HepG2 (cell line): ENCODE data around the gene SPINK9. TPM values are rescaled to one million over a fixed set of nuclear protein-coding genes. Genes with fewer than 3 reads are reported as not detected.

ENCODE experiments used
- ATAC-seq: fragments of 200-7000 bp; cut with Tn5 transposase; 3 replicates; pipeline ENCODE4 v1.9.1; 2020; ENCODE audit warnings: mild to moderate bottlenecking, moderate library complexity
- BruUV-seq: library from RNA; stranded (reverse); fragments of 400-500 nt; replicated peaks from 2 replicates; lab custom pipeline; 2021; lab: Mats Ljungman, UMichigan
- CTCF ChIA-PET: fragments of 300-600 bp; formaldehyde crosslinking; extraction: SDS; loops from one replicate; lab custom pipeline; 2021; ENCODE audit warnings: low total read pairs, inconsistent platforms, low intra/inter-chr PET ratio; lab: Yijun Ruan, JAX
- POLR2A ChIA-PET: fragments of 350-600 bp; sonication (Branson Sonifier 250); formaldehyde crosslinking; loops from one replicate; lab custom pipeline; 2020; ENCODE audit warnings: antibody characterized with exemption, inconsistent platforms; lab: Yijun Ruan, JAX
- DNase-seq: peaks from one replicate; pipeline ENCODE4 v3.0.0-alpha.2; 2015; ENCODE audit warnings: low spot score
- FAIRE-seq: peaks from 3 replicates; lab custom pipeline; 2011; peaks lifted over from hg19 to GRCh38; lab: Jason Lieb, UNC
- H2AFZ ChIP-seq: one replicate; pipeline ENCODE4 v1.6.1; 2011; ENCODE audit warnings: low read length, inconsistent platforms
- H3K27ac ChIP-seq: fragments of 300-600 bp; 3 replicates; pipeline ENCODE4 v1.8.0; 2011; ENCODE audit warnings: mixed run types, mild to moderate bottlenecking, mixed read lengths, low read length, inconsistent platforms; ENCODE audit not compliant: insufficient read depth; ENCODE audit errors: extremely low read length
- H3K27me3 ChIP-seq, 2 experiments: fragments of 200-600 bp in 1 of 2; 2 replicates in 1 of 2; 3 replicates in 1 of 2; pipeline versions ENCODE4 v1.6.0 to v1.8.0; 2011; ENCODE audit warnings: low read length in 2 of 2, mild to moderate bottlenecking in 2 of 2, moderate library complexity in 2 of 2, inconsistent platforms in 1 of 2; ENCODE audit not compliant: insufficient read depth in 2 of 2, control insufficient read depth in 1 of 2
- H3K36me3 ChIP-seq, 2 experiments: fragments of 200-600 bp in 1 of 2; replicated peaks in 1 of 2; 2 replicates in 1 of 2; 3 replicates in 1 of 2; pipeline versions ENCODE4 v1.5.1 to v1.8.0; 2011; ENCODE audit warnings: low read length in 2 of 2, inconsistent platforms in 1 of 2; ENCODE audit not compliant: insufficient read depth in 2 of 2, control insufficient read depth in 1 of 2
- H3K4me1 ChIP-seq: 2 replicates; pipeline ENCODE4 v1.5.1; 2012; ENCODE audit warnings: low read length, inconsistent platforms; ENCODE audit not compliant: insufficient read depth
- H3K4me2 ChIP-seq: 2 replicates; pipeline ENCODE4 v1.6.0; 2011; ENCODE audit warnings: low read depth, low read length, inconsistent platforms
- H3K4me3 ChIP-seq, 3 experiments: fragments of 200-600 bp in 1 of 3; sonication (generic), shearing (Covaris generic) in 1 of 3; replicated peaks in 1 of 3; 2 replicates each; pipeline ENCODE4 v1.5.1; 2011 to 2016; ENCODE audit warnings: low read length in 3 of 3, inconsistent platforms in 2 of 3, low read depth in 2 of 3, mild to moderate bottlenecking in 2 of 3, control low read depth in 1 of 3, mixed read lengths in 1 of 3; ENCODE audit not compliant: insufficient read depth in 1 of 3
- H3K79me2 ChIP-seq: one replicate; pipeline ENCODE4 v1.6.1; 2011; ENCODE audit warnings: low read length, inconsistent platforms; ENCODE audit not compliant: insufficient read depth
- H3K9ac ChIP-seq: 2 replicates; pipeline ENCODE4 v1.6.0; 2011; ENCODE audit warnings: mild to moderate bottlenecking, low read depth, low read length, inconsistent platforms; ENCODE audit not compliant: insufficient read depth
- H3K9me3 ChIP-seq: 2 replicates; pipeline ENCODE4 v1.5.1; 2012; ENCODE audit warnings: mild to moderate bottlenecking, low read length
- H4K20me1 ChIP-seq: 2 replicates; pipeline ENCODE4 v1.6.0; 2011; ENCODE audit warnings: inconsistent platforms, mild to moderate bottlenecking, low read length, moderate library complexity; ENCODE audit not compliant: insufficient read depth
- CHD4 ChIP-seq: fragments of 200-600 bp; sonication (generic); IDR thresholded peaks from 2 replicates; pipeline ENCODE4 v1.7.0; 2017; ENCODE audit warnings: mild to moderate bottlenecking, low read length, borderline replicate concordance
- GABPA ChIP-seq, 2 experiments: IDR thresholded peaks; 2 replicates each; pipeline ENCODE4 v1.6.1; 2011 to 2016; ENCODE audit warnings: low read depth in 2 of 2, low read length in 1 of 2, missing biosample characterization in 1 of 2, missing genetic modification characterization in 1 of 2
- HIVEP1 ChIP-seq: sonication (generic); formaldehyde crosslinking; IDR thresholded peaks from 2 replicates; pipeline ENCODE4 v1.4.0; 2020; ENCODE audit warnings: mild to moderate bottlenecking, missing genetic modification reagents
- KLF13 ChIP-seq: sonication (generic); formaldehyde crosslinking; IDR thresholded peaks from 2 replicates; pipeline ENCODE4 v1.4.0; 2020; ENCODE audit warnings: mild to moderate bottlenecking, missing genetic modification reagents
- RBM39 ChIP-seq: fragments of 200-400 bp; formaldehyde crosslinking; IDR thresholded peaks from one replicate; pipeline ENCODE4 v1.6.1; 2018; ENCODE audit warnings: antibody characterized with exemption, mild to moderate bottlenecking, low read depth, low read length; ENCODE audit not compliant: poor library complexity, severe bottlenecking
- TEAD3 ChIP-seq: optimal IDR thresholded peaks from 2 replicates; pipeline ENCODE3; 2016; ENCODE audit warnings: borderline replicate concordance
- ZNF296 ChIP-seq: sonication (generic); formaldehyde crosslinking; conservative IDR thresholded peaks from 2 replicates; pipeline ENCODE4 v1.5.0; 2020; ENCODE audit warnings: mild to moderate bottlenecking, missing genetic modification reagents
- ZNF382 ChIP-seq: sonication (generic); formaldehyde crosslinking; IDR thresholded peaks from 2 replicates; pipeline ENCODE4 v1.5.0; 2020; ENCODE audit warnings: missing genetic modification reagents, mild to moderate bottlenecking, borderline replicate concordance
- WGBS: methylation state at CpG from one replicate; pipeline ENCODE4 v1.1.6; 2017; ENCODE audit warnings: low lambda C conversion rate; 5-methylcytosine and 5-hydroxymethylcytosine counted together
- in situ Hi-C: cut with HindIII; loops from 2 replicates; pipeline ENCODE4 v1.10.0; 2017; ENCODE audit warnings: low pct_unique_long_range_greater_than_20kb; ENCODE audit not compliant: extremely low pct_ligation_motif_present
- intact Hi-C: fragments of 100-400 bp; cut with micrococcal nuclease; formaldehyde crosslinking; loops from one replicate; pipeline ENCODE4 v1.10.0; 2022; ENCODE audit not compliant: unreplicated experiment
- polyA plus RNA-seq, 8 experiments: library from polyadenylated mRNA; depleted of rRNA in 3 of 8; stranded (reverse) in 7 of 8; unstranded in 1 of 8; fragments of >200 nt; fragmentation: Illumina TruSeq in 4 of 8; extraction: Trizol in 4 of 8; gene quantifications; 2 replicates each; pipeline versions ENCODE4 v1.2.1 to v1.2.3, GENCODE V29; 2011 to 2016; ENCODE audit warnings: low read depth in 4 of 8, missing spikeins in 1 of 8, mixed read lengths in 1 of 8; ENCODE audit not compliant: insufficient read depth in 1 of 8
- total RNA-seq, 5 experiments: library from RNA; depleted of rRNA; stranded (reverse); fragments of >200 nt; fragmentation: Illumina TruSeq; extraction: Trizol; gene quantifications; 2 replicates each; pipeline ENCODE4 v1.2.3, GENCODE V29; 2016; ENCODE audit warnings: low read depth in 1 of 5

SPINK9 gene
- total and polyA plus RNA-seq, 2 of the 13 experiments (the other 11 are each of a cell fraction or from before 2014, with no cell fraction given) = not detected

GRCh38 chr5:148386041-148386440 lies 50.7 kb downstream of the SPINK9 start:
- Histone ChIP-seq H2AFZ (no peak overlapping the region), H3K27ac (no peak overlapping the region), H3K9ac (no peak overlapping the region), H3K4me2 (peak overlapping the region; percentile 78), H3K79me2 (peaks cover 52% of the 10 kb centered on the region), H3K4me3 (no peak overlapping the region; a peak in 1 of 6 replicates), H3K9me3 (no peaks in the 10 kb centered on the region), H4K20me1 (no peaks in the 10 kb centered on the region), H3K36me3 (no peaks in the 10 kb centered on the region; a peak in 1 of 5 replicates), H3K27me3 (no peaks in the 10 kb centered on the region), H3K4me1 (peaks cover 43% of the 10 kb centered on the region)
- ATAC-seq = no peak
- no peak for TF ChIP-seq GABPA (IDR thresholded peaks at IDR 0.05; ENCODE audit: low read depth, low read length)
- TF ChIP-seq GABPA (CRISPR knock-in tag; IDR thresholded peaks at IDR 0.05; ENCODE audit: low read depth) = 0 out of 2 replicates have a peak, but pooled peaks have one; percentile 5
- no peak for TF ChIP-seq KLF13 (CRISPR knock-in tag)
- peak; percentile 38 for TF ChIP-seq TEAD3 (CRISPR knock-in tag)
- POLR2A ChIA-PET = interaction anchor here (2.6 kb wide), 1 partner anchor 8 kb away, joined by 30 read pairs; no protein-coding TSS in a partner anchor
- CTCF ChIA-PET = no interaction called here
- 67% methylated on average over 1 of the region's 1 CpG for WGBS
- intact Hi-C loops = loop anchor here (10.0 kb wide), 1 partner anchor 241 kb away; no protein-coding TSS in a partner anchor
- in situ Hi-C loops = no loop called here
- no TSS peak for BruUV-seq
- DNase-seq = peak; percentile 19
- FAIRE-seq = no peak

- H3K9me3 ChIP-seq = no peaks in the 10 kb centered on the region
- no peak overlapping the region for H3K9ac ChIP-seq
- WGBS = 96% methylated on average over 3 of the region's 3 CpGs
- H4K20me1 ChIP-seq = no peaks in the 10 kb centered on the region
- H3K4me1 ChIP-seq = peaks cover 40% of the 10 kb centered on the region
- DNase-seq = no peak
- in situ Hi-C loops (no loop called here), intact Hi-C loops (loop anchor here (10.0 kb wide), 1 partner anchor 243 kb away; no protein-coding TSS in a partner anchor)
- H3K36me3 ChIP-seq = no peaks in the 10 kb centered on the region; a peak in 1 of 5 replicates
- no peak overlapping the region for H3K4me3 ChIP-seq
- peaks cover 61% of the 10 kb centered on the region for H3K79me2 ChIP-seq
- CTCF ChIA-PET = no interaction called here
- H3K4me2 ChIP-seq = no peak overlapping the region
- POLR2A ChIA-PET = no interaction called here
- no TSS peak for BruUV-seq
- no peak overlapping the region for H3K27ac ChIP-seq
- no peak for ATAC-seq
- TF ChIP-seq ZNF296 (no peak), HIVEP1 (no peak), ZNF382 (CRISPR knock-in tag) (no peak), CHD4 (no peak), RBM39 (no peak)
- no peak overlapping the region for H2AFZ ChIP-seq
- no peaks in the 10 kb centered on the region for H3K27me3 ChIP-seq
- no peak for FAIRE-seq
Observed at GRCh38 chr5:148387325-148387724, 52.0 kb downstream of the SPINK9 start.
